ENCODE data around the gene KLHL26.
A peak's percentile ranks its signal among the peaks of the same experiment; 100 is the strongest.

Gene KLHL26

DNA sequence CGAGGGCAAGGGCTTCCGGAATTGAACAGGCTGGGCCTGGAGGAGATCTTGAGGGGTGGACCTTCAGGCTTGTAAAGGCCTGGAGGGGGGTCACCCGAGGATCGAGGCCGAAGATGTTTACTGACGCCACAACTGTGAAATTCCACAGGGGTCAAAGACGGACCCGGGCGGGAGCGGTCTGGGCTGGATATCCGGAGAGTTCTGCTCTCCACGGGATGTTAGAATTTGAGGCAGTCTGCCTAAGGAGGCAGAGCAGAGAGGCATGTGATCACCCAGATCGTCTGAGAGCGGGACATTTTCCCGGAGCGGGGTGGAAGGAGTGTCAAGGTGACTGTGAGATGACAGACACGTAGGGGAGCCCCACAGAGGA is 13.2 kb downstream of the KLHL26 start:
- Histone ChIP-seq H3K4me1 (ENCODE audit: control insufficient read depth, insufficient read depth, low read length) (peaks cover 4% of the 10 kb centered on the region; the same call in 1 of the 2 replicates), H3K9me3 (ENCODE audit: control insufficient read depth, insufficient read depth, low read length) (no peaks in the 10 kb centered on the region), H3K36me3 (ENCODE audit: control insufficient read depth, insufficient read depth, low read length) (no peaks in the 10 kb centered on the region), H3K4me3 (ENCODE audit: low read depth, low read length) (no peak overlapping the region), H3K27me3 (ENCODE audit: control insufficient read depth, insufficient read depth, low read length) (no peaks in the 10 kb centered on the region), H3K27ac (ENCODE audit: low read depth, low read length) (peak overlapping the region; percentile 40), H3K9ac (ENCODE audit: low read depth, low read length) (no peak overlapping the region)

DNA sequence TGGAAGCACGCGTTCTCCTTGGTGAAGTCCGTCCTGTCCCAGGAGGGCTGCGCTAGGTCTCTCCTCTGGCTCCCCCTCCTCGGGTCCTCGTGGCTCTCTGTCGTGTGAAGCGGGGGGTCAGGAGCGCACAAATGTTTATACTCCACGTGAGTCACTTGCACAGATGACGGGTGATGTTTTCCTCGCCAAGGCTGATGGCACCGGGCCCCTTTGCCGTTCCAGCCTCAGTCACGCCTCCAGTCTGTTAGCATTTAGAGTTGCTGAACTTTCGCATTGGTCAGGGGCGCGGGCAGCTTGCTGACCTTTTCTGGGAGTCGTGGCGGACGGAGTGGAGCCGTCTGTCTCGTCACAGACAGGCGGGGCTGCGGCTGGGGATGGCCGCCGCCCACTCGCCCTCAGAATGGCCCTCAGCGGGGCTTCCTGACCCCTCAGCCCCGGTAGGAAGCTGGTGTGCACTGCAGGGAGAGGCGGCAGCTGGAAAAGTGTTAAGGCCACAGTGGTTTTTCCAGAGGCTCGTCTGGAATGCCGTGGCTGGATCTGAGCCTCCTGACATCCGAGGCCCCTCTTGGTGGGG is 13.7 kb downstream of the KLHL26 start:
- H3K9ac ChIP-seq (ENCODE audit: low read depth, low read length): no peak overlapping the region
- H3K9me3 ChIP-seq (ENCODE audit: control insufficient read depth, insufficient read depth, low read length): no peaks in the 10 kb centered on the region
- H3K27me3 ChIP-seq (ENCODE audit: control insufficient read depth, insufficient read depth, low read length): no peaks in the 10 kb centered on the region
- H3K27ac ChIP-seq (ENCODE audit: low read depth, low read length): no peak overlapping the region
- no peaks in the 10 kb centered on the region for H3K36me3 ChIP-seq (ENCODE audit: control insufficient read depth, insufficient read depth, low read length)
- no peak overlapping the region for H3K4me3 ChIP-seq (ENCODE audit: low read depth, low read length)
- no peaks in the 10 kb centered on the region for H3K4me1 ChIP-seq (ENCODE audit: control insufficient read depth, insufficient read depth, low read length)

DNA sequence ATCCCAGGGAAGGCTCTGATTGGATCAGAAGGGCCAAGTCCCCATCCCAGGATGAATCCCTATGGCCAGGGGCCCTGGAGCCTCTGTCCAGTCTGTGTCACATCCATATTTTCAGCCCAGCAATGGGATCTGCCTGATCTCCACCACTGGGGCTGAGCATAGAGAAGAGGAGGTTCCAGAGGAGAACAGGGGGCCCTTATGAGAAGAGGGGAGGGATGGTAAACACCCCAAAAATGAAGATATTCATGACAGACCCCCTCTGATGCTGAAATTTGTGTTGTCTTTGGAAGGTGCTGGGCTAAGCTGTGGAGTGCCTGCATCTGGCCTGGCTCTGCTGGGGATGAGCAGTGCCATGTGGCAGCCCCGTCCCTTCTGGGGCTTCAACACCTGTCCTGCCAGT is 14.5 kb downstream of the KLHL26 start:
- no peak overlapping the region for H3K27ac ChIP-seq (ENCODE audit: low read depth, low read length)
- H3K9me3 ChIP-seq (ENCODE audit: control insufficient read depth, insufficient read depth, low read length): no peaks in the 10 kb centered on the region
- H3K27me3 ChIP-seq (ENCODE audit: control insufficient read depth, insufficient read depth, low read length): no peaks in the 10 kb centered on the region
- no peak overlapping the region for H3K9ac ChIP-seq (ENCODE audit: low read depth, low read length)
- no peak overlapping the region for H3K4me3 ChIP-seq (ENCODE audit: low read depth, low read length)
- no peaks in the 10 kb centered on the region for H3K36me3 ChIP-seq (ENCODE audit: control insufficient read depth, insufficient read depth, low read length)
- no peaks in the 10 kb centered on the region for H3K4me1 ChIP-seq (ENCODE audit: control insufficient read depth, insufficient read depth, low read length)

- H3K36me3 ChIP-seq (ENCODE audit: control insufficient read depth, insufficient read depth, low read length): no peaks in the 10 kb centered on the region
- no peak overlapping the region for H3K4me3 ChIP-seq (ENCODE audit: low read depth, low read length)
- no peak overlapping the region for H3K27ac ChIP-seq (ENCODE audit: low read depth, low read length)
- no peak overlapping the region for H3K9ac ChIP-seq (ENCODE audit: low read depth, low read length)
- H3K4me1 ChIP-seq (ENCODE audit: control insufficient read depth, insufficient read depth, low read length): no peaks in the 10 kb centered on the region
- H3K9me3 ChIP-seq (ENCODE audit: control insufficient read depth, insufficient read depth, low read length): no peaks in the 10 kb centered on the region
- no peaks in the 10 kb centered on the region for H3K27me3 ChIP-seq (ENCODE audit: control insufficient read depth, insufficient read depth, low read length)
Observed at GRCh38 chr19:18651733-18652132, 14.9 kb downstream of the KLHL26 start.

DNA sequence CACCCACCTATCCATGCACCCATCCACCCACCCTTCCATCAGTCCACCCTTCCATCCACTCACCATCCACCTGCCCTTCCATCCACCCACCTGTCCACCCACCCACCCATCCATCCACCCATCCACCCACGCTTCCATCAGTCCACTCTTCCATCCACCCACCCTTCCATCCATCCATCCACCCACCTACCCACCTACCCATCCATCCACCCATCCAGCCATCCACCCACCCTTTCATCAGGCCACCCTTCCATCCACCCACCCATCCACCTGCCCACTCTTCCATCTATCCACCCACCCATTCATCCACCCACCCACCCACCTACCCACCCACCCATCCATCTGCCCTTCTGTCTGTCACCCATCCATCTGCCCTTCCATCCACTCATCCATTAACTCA is 17.0 kb downstream of the KLHL26 start:
- Histone ChIP-seq H3K4me1 (ENCODE audit: control insufficient read depth, insufficient read depth, low read length) (no peaks in the 10 kb centered on the region), H3K9me3 (ENCODE audit: control insufficient read depth, insufficient read depth, low read length) (no peaks in the 10 kb centered on the region), H3K9ac (ENCODE audit: low read depth, low read length) (no peak overlapping the region), H3K36me3 (ENCODE audit: control insufficient read depth, insufficient read depth, low read length) (no peaks in the 10 kb centered on the region), H3K4me3 (ENCODE audit: low read depth, low read length) (no peak overlapping the region), H3K27ac (ENCODE audit: low read depth, low read length) (no peak overlapping the region), H3K27me3 (ENCODE audit: control insufficient read depth, insufficient read depth, low read length) (no peaks in the 10 kb centered on the region)

DNA sequence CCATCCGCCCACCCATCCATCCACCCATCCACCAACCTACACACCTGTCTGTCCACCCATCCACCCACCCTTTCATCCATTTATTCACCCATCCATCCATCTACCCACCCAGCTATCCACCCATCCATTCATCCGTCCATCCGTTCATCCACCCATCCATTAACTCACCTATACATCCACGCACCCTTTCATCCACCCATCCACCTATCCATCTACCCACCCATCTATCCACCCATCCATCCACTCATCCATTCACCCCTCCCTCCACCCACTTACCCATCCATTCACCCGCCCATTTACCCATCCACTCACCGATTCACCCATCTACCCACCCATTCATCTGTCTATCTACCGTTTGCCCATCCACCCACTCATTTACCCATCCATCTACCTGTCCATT is 17.6 kb downstream of the KLHL26 start:
- Histone ChIP-seq H3K27ac (ENCODE audit: low read depth, low read length) (no peak overlapping the region), H3K36me3 (ENCODE audit: control insufficient read depth, insufficient read depth, low read length) (no peaks in the 10 kb centered on the region), H3K9ac (ENCODE audit: low read depth, low read length) (no peak overlapping the region), H3K4me1 (ENCODE audit: control insufficient read depth, insufficient read depth, low read length) (no peaks in the 10 kb centered on the region), H3K27me3 (ENCODE audit: control insufficient read depth, insufficient read depth, low read length) (no peaks in the 10 kb centered on the region), H3K4me3 (ENCODE audit: low read depth, low read length) (no peak overlapping the region), H3K9me3 (ENCODE audit: control insufficient read depth, insufficient read depth, low read length) (no peaks in the 10 kb centered on the region)

DNA sequence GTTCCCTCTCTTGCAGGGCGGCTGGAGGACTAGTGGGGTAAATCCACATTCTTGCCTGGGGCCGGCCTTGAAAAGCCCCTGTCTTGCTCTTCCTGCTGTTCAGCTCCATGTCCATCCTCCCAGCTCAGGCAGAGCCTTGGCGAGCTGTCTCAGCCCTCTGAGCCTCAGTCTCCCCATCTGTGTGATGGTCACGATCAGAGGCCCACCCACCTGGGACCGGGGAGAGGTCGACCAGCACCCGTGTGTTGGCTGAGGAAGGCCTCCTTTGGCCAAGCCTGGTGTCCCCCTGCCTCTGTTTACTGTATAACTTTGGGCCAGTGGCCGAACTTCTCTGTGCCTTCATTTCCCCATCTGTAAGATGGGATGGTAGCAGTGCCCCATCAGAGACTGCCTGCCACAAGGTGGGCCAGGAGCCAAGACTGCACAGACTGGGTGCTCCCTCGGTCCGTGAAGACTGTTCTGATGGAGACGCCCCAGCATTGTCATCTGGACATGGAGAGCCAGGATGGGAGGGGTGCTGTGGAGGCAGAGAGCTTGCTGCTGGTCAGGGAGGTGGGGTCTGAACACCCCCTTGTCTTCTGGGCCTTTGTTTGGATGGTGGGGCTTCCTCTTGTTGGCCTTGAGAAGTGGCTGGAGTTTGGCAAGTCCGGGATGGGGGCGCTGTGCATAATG is 18.5 kb downstream of the KLHL26 start:
- H3K4me3 ChIP-seq (ENCODE audit: low read depth, low read length): no peak overlapping the region
- no peaks in the 10 kb centered on the region for H3K4me1 ChIP-seq (ENCODE audit: control insufficient read depth, insufficient read depth, low read length)
- no peaks in the 10 kb centered on the region for H3K9me3 ChIP-seq (ENCODE audit: control insufficient read depth, insufficient read depth, low read length)
- H3K27me3 ChIP-seq (ENCODE audit: control insufficient read depth, insufficient read depth, low read length): no peaks in the 10 kb centered on the region
- no peak overlapping the region for H3K27ac ChIP-seq (ENCODE audit: low read depth, low read length)
- no peak overlapping the region for H3K9ac ChIP-seq (ENCODE audit: low read depth, low read length)
- no peaks in the 10 kb centered on the region for H3K36me3 ChIP-seq (ENCODE audit: control insufficient read depth, insufficient read depth, low read length)

- H3K27me3 ChIP-seq (ENCODE audit: control insufficient read depth, insufficient read depth, low read length): no peaks in the 10 kb centered on the region
- H3K36me3 ChIP-seq (ENCODE audit: control insufficient read depth, insufficient read depth, low read length): no peaks in the 10 kb centered on the region
- H3K4me3 ChIP-seq (ENCODE audit: low read depth, low read length): no peak overlapping the region
- no peaks in the 10 kb centered on the region for H3K4me1 ChIP-seq (ENCODE audit: control insufficient read depth, insufficient read depth, low read length)
- no peak overlapping the region for H3K27ac ChIP-seq (ENCODE audit: low read depth, low read length)
- no peaks in the 10 kb centered on the region for H3K9me3 ChIP-seq (ENCODE audit: control insufficient read depth, insufficient read depth, low read length)
- no peak overlapping the region for H3K9ac ChIP-seq (ENCODE audit: low read depth, low read length)
Observed at GRCh38 chr19:18656337-18657086, 19.7 kb downstream of the KLHL26 start.

DNA sequence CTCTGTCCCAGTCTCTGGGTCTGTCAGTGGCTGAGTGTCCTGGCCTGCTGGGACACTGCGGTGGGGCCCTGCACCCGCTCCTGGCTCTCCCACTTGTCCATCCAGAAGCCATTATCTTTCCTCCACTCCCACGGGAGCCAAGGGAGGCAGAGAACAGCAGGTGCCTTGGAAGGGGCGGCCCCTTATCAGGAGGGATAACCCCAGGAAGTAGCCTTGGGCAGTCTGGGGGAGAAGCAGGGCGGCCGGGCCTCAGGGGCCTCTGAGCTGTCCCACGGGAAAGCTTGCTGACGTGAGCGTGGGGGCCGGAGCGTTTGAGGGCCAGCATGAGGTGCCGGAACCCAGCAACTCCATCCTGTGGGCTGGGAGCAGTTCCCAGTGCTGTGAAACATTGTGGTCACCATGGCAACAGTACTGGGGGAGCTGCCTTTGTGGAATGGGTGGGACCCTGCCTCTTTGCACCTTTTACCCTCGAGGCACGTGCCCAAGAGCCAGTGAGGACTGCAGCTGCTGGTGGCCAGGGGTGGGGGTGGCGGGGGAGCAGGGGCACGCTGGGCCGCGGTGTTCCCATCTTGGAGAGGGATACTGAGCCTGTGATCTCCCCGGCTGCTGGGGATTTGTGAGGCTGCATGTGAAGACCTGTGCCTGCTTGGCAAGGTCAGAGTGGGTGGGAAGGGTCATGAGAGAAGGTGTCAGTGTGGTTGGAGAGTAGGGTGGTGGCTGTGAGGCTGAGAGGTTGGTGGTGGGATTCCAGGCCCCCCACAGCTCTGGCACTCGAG is 20.9 kb downstream of the KLHL26 start:
- Histone ChIP-seq H3K27ac (ENCODE audit: low read depth, low read length) (no peak overlapping the region), H3K4me1 (ENCODE audit: control insufficient read depth, insufficient read depth, low read length) (no peaks in the 10 kb centered on the region), H3K9ac (ENCODE audit: low read depth, low read length) (no peak overlapping the region), H3K36me3 (ENCODE audit: control insufficient read depth, insufficient read depth, low read length) (no peaks in the 10 kb centered on the region), H3K9me3 (ENCODE audit: control insufficient read depth, insufficient read depth, low read length) (no peaks in the 10 kb centered on the region), H3K4me3 (ENCODE audit: low read depth, low read length) (no peak overlapping the region), H3K27me3 (ENCODE audit: control insufficient read depth, insufficient read depth, low read length) (no peaks in the 10 kb centered on the region)

DNA sequence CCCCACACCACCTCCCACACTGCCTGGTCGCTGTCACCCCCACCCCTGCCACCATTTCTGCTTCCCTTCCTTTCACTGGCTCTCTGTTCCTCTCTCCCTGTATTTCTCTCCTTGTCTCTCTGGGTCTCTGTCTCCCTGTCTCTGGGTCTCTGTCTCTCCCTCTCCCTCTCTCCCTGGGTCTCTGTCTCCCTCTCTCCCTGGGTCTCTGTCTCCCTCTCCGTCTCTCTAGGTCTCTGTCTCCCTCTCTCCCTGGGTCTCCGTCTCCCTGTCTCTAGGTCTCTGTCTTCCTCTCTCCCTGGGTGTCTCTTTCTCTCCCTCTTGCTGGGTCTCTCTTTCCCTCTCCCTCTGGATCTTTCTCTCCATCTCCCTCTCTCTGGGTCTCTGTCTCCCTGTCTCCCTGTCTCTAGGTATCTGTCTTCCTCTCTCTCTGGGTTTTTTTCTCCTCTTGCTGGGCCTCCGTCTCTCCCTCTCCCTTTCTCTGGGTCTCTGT is 21.6 kb downstream of the KLHL26 start:
- no peak overlapping the region for H3K4me3 ChIP-seq (ENCODE audit: low read depth, low read length)
- H3K27ac ChIP-seq (ENCODE audit: low read depth, low read length): no peak overlapping the region
- H3K9ac ChIP-seq (ENCODE audit: low read depth, low read length): no peak overlapping the region
- peaks cover 3% of the 10 kb centered on the region; the same call in 1 of the 2 replicates for H3K4me1 ChIP-seq (ENCODE audit: control insufficient read depth, insufficient read depth, low read length)
- no peaks in the 10 kb centered on the region for H3K27me3 ChIP-seq (ENCODE audit: control insufficient read depth, insufficient read depth, low read length)
- no peaks in the 10 kb centered on the region for H3K9me3 ChIP-seq (ENCODE audit: control insufficient read depth, insufficient read depth, low read length)
- no peaks in the 10 kb centered on the region for H3K36me3 ChIP-seq (ENCODE audit: control insufficient read depth, insufficient read depth, low read length)
